PC-3 (cell line): ENCODE data around the gene SLC46A1. TPM values are rescaled to one million over a fixed set of nuclear protein-coding genes. Genes with fewer than 3 reads are reported as not detected.

ENCODE experiments used
- ATAC-seq: fragments of 200-7000 bp; cut with Tn5 transposase; 2 replicates; pipeline ENCODE4 v1.9.1; 2020; ENCODE audit warnings: mild to moderate bottlenecking, moderate library complexity
- BruUV-seq: library from RNA; stranded (reverse); fragments of 400-500 nt; replicated peaks from 2 replicates; lab custom pipeline; 2021; lab: Mats Ljungman, UMichigan
- CTCF ChIA-PET: fragments of 300-600 bp; sonication (Branson Sonifier 250); formaldehyde crosslinking; loops from one replicate; lab custom pipeline; 2022; ENCODE audit warnings: antibody characterized with exemption; lab: Charles Lee
- POLR2A ChIA-PET: fragments of 300-600 bp; sonication (Branson Sonifier 250); formaldehyde crosslinking; loops from one replicate; lab custom pipeline; 2022; ENCODE audit warnings: antibody characterized with exemption; ENCODE audit not compliant: unreplicated experiment; lab: Charles Lee
- DNase-seq: peaks from one replicate; pipeline ENCODE4 v3.0.0-alpha.2; 2015
- H2AFZ ChIP-seq: fragments of 300-600 bp; sonication (generic); 2 replicates; pipeline ENCODE4 v1.6.0; 2016; ENCODE audit warnings: antibody characterized with exemption, low read length
- H3F3A ChIP-seq: fragments of 300-600 bp; sonication (generic); one replicate; pipeline ENCODE4 v1.6.0; 2017; ENCODE audit warnings: antibody characterized with exemption, low read length, control low read depth, mild to moderate bottlenecking; ENCODE audit not compliant: unreplicated experiment
- H3K27ac ChIP-seq: fragments of 300-600 bp; sonication (generic); 2 replicates; pipeline ENCODE4 v1.5.1; 2016; ENCODE audit warnings: mild to moderate bottlenecking, low read length
- H3K27me3 ChIP-seq: fragments of 300-600 bp; sonication (generic); 2 replicates; pipeline ENCODE4 v1.6.1; 2016; ENCODE audit warnings: low read length, mixed read lengths
- H3K36me3 ChIP-seq: fragments of 300-600 bp; sonication (generic); 2 replicates; pipeline ENCODE4 v1.6.1; 2016; ENCODE audit warnings: low read depth, mixed run types, low read length, mixed read lengths
- H3K4me1 ChIP-seq: fragments of 300-600 bp; sonication (generic); 2 replicates; pipeline ENCODE4 v1.5.1; 2016; ENCODE audit warnings: low read length; ENCODE audit not compliant: insufficient read depth
- H3K4me2 ChIP-seq: fragments of 300-600 bp; sonication (generic); 2 replicates; pipeline ENCODE4 v1.6.0; 2016; ENCODE audit warnings: low read length
- H3K4me3 ChIP-seq: fragments of 300-600 bp; sonication (generic); 2 replicates; pipeline ENCODE4 v1.5.1; 2016; ENCODE audit warnings: mild to moderate bottlenecking, low read length, mixed read lengths
- H3K79me2 ChIP-seq: fragments of 300-600 bp; sonication (generic); 2 replicates; pipeline ENCODE4 v1.6.1; 2017; ENCODE audit warnings: low read length, mixed read lengths
- H3K9ac ChIP-seq: fragments of 300-600 bp; sonication (generic); 2 replicates; pipeline ENCODE4 v1.6.0; 2016; ENCODE audit warnings: mild to moderate bottlenecking, low read length
- H3K9me2 ChIP-seq: fragments of 300-600 bp; sonication (generic); replicated peaks from 2 replicates; pipeline ENCODE4 v1.6.1; 2016; ENCODE audit warnings: mixed run types, low read length, mixed read lengths
- H3K9me3 ChIP-seq: fragments of 300-600 bp; sonication (generic); 2 replicates; pipeline ENCODE4 v1.6.1; 2016; ENCODE audit warnings: low read length, mixed read lengths
- H4K20me1 ChIP-seq: fragments of 300-600 bp; sonication (generic); 2 replicates; pipeline ENCODE4 v1.6.1; 2016; ENCODE audit warnings: low read length, mixed read lengths
- CTCF ChIP-seq: fragments of 300-600 bp; sonication (generic); conservative IDR thresholded peaks from 2 replicates; pipeline ENCODE4 v1.5.1; 2017; ENCODE audit warnings: antibody characterized with exemption, low read depth, mild to moderate bottlenecking, low read length
- EZH2 ChIP-seq: fragments of 300-600 bp; sonication (generic); IDR thresholded peaks from one replicate; pipeline ENCODE4 v1.6.1; 2017; ENCODE audit warnings: antibody characterized with exemption, mild to moderate bottlenecking, low read length; ENCODE audit not compliant: unreplicated experiment
- EZH2phosphoT487 ChIP-seq: fragments of 300-600 bp; sonication (generic); IDR thresholded peaks from 2 replicates; pipeline ENCODE4 v1.6.1; 2018; ENCODE audit warnings: mild to moderate bottlenecking, antibody characterized with exemption, low read length, borderline replicate concordance
- intact Hi-C: fragments of 100-400 bp; cut with micrococcal nuclease; formaldehyde crosslinking; loops from 2 replicates; pipeline ENCODE4 v1.9.0; 2023
- total RNA-seq: library from RNA; depleted of rRNA; stranded (reverse); fragments of >200 nt; gene quantifications from 2 replicates; pipeline ENCODE4 v1.2.3, GENCODE V29; 2014

SLC46A1 gene
- total RNA-seq, 1 experiment from 2014 or later: 10.4 TPM

- no peak for ATAC-seq
- BruUV-seq: no TSS peak
- Histone ChIP-seq H3F3A (no peaks in the 10 kb centered on the region), H3K9ac (no peak overlapping the region), H2AFZ (no peak overlapping the region), H3K9me3 (no peaks in the 10 kb centered on the region), H4K20me1 (no peaks in the 10 kb centered on the region), H3K4me3 (no peak overlapping the region), H3K4me2 (no peak overlapping the region), H3K27ac (no peak overlapping the region), H3K36me3 (no peaks in the 10 kb centered on the region), H3K9me2 (no peaks in the 10 kb centered on the region), H3K79me2 (no peaks in the 10 kb centered on the region), H3K4me1 (peaks cover 6% of the 10 kb centered on the region), H3K27me3 (no peaks in the 10 kb centered on the region)
- no peak for DNase-seq
- TF ChIP-seq EZH2phosphoT487 (no peak), EZH2 (no peak), CTCF (no peak)
- POLR2A ChIA-PET: no interaction called here
- intact Hi-C loops: no loop called here
- CTCF ChIA-PET: no interaction called here
Measured at GRCh38 chr17:28397275-28397674, 8.7 kb downstream of the SLC46A1 start.

GRCh38 chr17:28396635-28397239 is 9.3 kb downstream of the SLC46A1 start:
- Histone ChIP-seq H3K36me3 (no peaks in the 10 kb centered on the region), H3K4me2 (no peak overlapping the region), H3K4me3 (no peak overlapping the region), H4K20me1 (no peaks in the 10 kb centered on the region), H2AFZ (no peak overlapping the region), H3K9me3 (no peaks in the 10 kb centered on the region), H3K27me3 (no peaks in the 10 kb centered on the region), H3F3A (no peaks in the 10 kb centered on the region), H3K27ac (no peak overlapping the region), H3K79me2 (no peaks in the 10 kb centered on the region), H3K9ac (no peak overlapping the region), H3K4me1 (peaks cover under 1% of the 10 kb centered on the region; the same call in 1 of the 2 replicates), H3K9me2 (no peaks in the 10 kb centered on the region)
- CTCF ChIA-PET: no interaction called here
- no peak for ATAC-seq
- intact Hi-C loops: no loop called here
- no peak for DNase-seq
- POLR2A ChIA-PET: no interaction called here
- BruUV-seq: no TSS peak
- TF ChIP-seq EZH2phosphoT487: no peak
- no peak for TF ChIP-seq CTCF
- no peak for TF ChIP-seq EZH2

- no peaks in the 10 kb centered on the region for H3K4me1 ChIP-seq
Measured at GRCh38 chr17:28395968-28396367, 10.0 kb downstream of the SLC46A1 start.

More at GRCh38 chr17:28395968-28396367, 10.0 kb downstream of the SLC46A1 start:
- Histone ChIP-seq H3K9me2 (no peaks in the 10 kb centered on the region), H3K36me3 (no peaks in the 10 kb centered on the region), H2AFZ (no peak overlapping the region), H3K27ac (no peak overlapping the region), H3K9ac (no peak overlapping the region), H3K79me2 (no peaks in the 10 kb centered on the region), H3K4me3 (no peak overlapping the region), H3K27me3 (no peaks in the 10 kb centered on the region), H4K20me1 (no peaks in the 10 kb centered on the region), H3F3A (no peaks in the 10 kb centered on the region), H3K9me3 (no peaks in the 10 kb centered on the region), H3K4me2 (no peak overlapping the region)
- no peak for ATAC-seq
- CTCF ChIA-PET: no interaction called here
- TF ChIP-seq CTCF (no peak), EZH2 (no peak), EZH2phosphoT487 (no peak)
- POLR2A ChIA-PET: no interaction called here
- intact Hi-C loops: no loop called here
- DNase-seq: no peak
- BruUV-seq: no TSS peak
